Gastrocnemius medialis (tissue), 4 donors: Measurements from ENCODE around the gene GPC6. TPM values are rescaled to one million over a fixed set of nuclear protein-coding genes. Genes with fewer than 3 reads are reported as not detected.

Source experiments
- ATAC-seq, 2 donors: fragments of 150-250 bp; one replicate each; pipeline ENCODE4 v1.9.1; 2016
- DNase-seq, 2 donors: peaks; one replicate each; pipeline ENCODE4 v3.0.0-alpha.2; 2019
- H3K27ac ChIP-seq, 4 donors: fragments of 200-600 bp; sonication (generic); 1 replicate in 1 of 4; 2 replicates in 3 of 4; pipeline ENCODE4 v1.5.1; 2016 to 2018; ENCODE audit warnings: mild to moderate bottlenecking in 2 of 4, moderate library complexity in 1 of 4
- H3K27me3 ChIP-seq, 3 donors: fragments of 200-600 bp; sonication (generic) in 2 of 3; 1 replicate in 1 of 3; 2 replicates in 2 of 3; pipeline versions ENCODE4 v1.5.1 to v1.6.0; 2016 to 2019; ENCODE audit warnings: mild to moderate bottlenecking in 1 of 3, moderate library complexity in 1 of 3
- H3K36me3 ChIP-seq, 2 donors: fragments of 200-600 bp; sonication (generic) in 1 of 2; one replicate each; pipeline ENCODE4 v1.5.1; 2017 to 2018
- H3K4me1 ChIP-seq, 2 donors: fragments of 200-600 bp; sonication (generic) in 1 of 2; one replicate each; pipeline ENCODE4 v1.5.1; 2016 to 2017; ENCODE audit warnings: mild to moderate bottlenecking in 2 of 2
- H3K4me3 ChIP-seq, 4 donors: fragments of 200-600 bp; sonication (generic) in 3 of 4; 1 replicate in 1 of 4; 2 replicates in 3 of 4; pipeline ENCODE4 v1.5.1; 2016 to 2019; ENCODE audit warnings: mild to moderate bottlenecking in 2 of 4
- H3K9me3 ChIP-seq, 3 donors: fragments of 200-600 bp; sonication (generic) in 2 of 3; 1 replicate in 1 of 3; 2 replicates in 2 of 3; pipeline ENCODE4 v1.5.1; 2016 to 2019
- CTCF ChIP-seq, 5 experiments: fragments of 450-650 bp in 3 of 5; fragments of 200-600 bp in 2 of 5; sonication (generic) in 2 of 5; IDR thresholded peaks in 4 of 5; conservative IDR thresholded peaks in 1 of 5; 1 replicate in 4 of 5; 2 replicates in 1 of 5; pipeline ENCODE4 v1.5.1; 2016 to 2019; ENCODE audit warnings: antibody characterized with exemption in 5 of 5, mild to moderate bottlenecking in 3 of 5, moderate library complexity in 3 of 5
- POLR2A ChIP-seq, 2 donors: fragments of 450-650 bp; IDR thresholded peaks; one replicate each; pipeline ENCODE4 v1.6.1; 2017; ENCODE audit warnings: antibody characterized with exemption in 2 of 2, mild to moderate bottlenecking in 2 of 2, moderate library complexity in 2 of 2
- in situ Hi-C, 4 donors: fragments of 200-750 bp; cut with MboI; loops; one replicate each; pipeline versions ENCODE4 v1.15.0 to v1.8.0; 2017; ENCODE audit warnings: low sequenced_read_pairs in 4 of 4
- intact Hi-C: fragments of 100-400 bp; cut with DNase I; formaldehyde crosslinking; loops from one replicate; pipeline ENCODE4 v1.15.1; 2023; ENCODE audit warnings: low total_unique reads
- total RNA-seq, 4 donors: library from RNA; depleted of rRNA; stranded (reverse); fragments of >200 nt; gene quantifications; one replicate each; pipeline versions ENCODE4 v1.1.0 to v1.2.3, GENCODE V29; 2016

Gene GPC6
- total RNA-seq, 4 donors from 2014 or later, result 0.47 to 0.88 (median 0.59) TPM

- in situ Hi-C loops (no loop called here), intact Hi-C loops (no loop called here)
- Histone ChIP-seq H3K27me3 (no peaks in the 10 kb centered on the region), H3K27ac (no peak overlapping the region), H3K4me1 (no peaks in the 10 kb centered on the region), H3K9me3 (no peaks in the 10 kb centered on the region), H3K36me3 (no peaks in the 10 kb centered on the region), H3K4me3 (no peak overlapping the region)
- DNase-seq, result no peak
- ATAC-seq, result no peak
- TF ChIP-seq POLR2A (IDR thresholded peaks at IDR 0.05) (no peak), CTCF (IDR thresholded peaks at IDR 0.05 in 4 of 5, conservative IDR thresholded peaks at IDR 0.05 in 1 of 5) (no peak)
Measured at GRCh38 chr13:94113245-94113644, 886.6 kb downstream of the GPC6 start.

- Histone ChIP-seq H3K27ac (no peak overlapping the region), H3K27me3 (no peaks in the 10 kb centered on the region), H3K36me3 (no peaks in the 10 kb centered on the region), H3K4me1 (no peaks in the 10 kb centered on the region), H3K9me3 (no peaks in the 10 kb centered on the region), H3K4me3 (no peak overlapping the region)
- intact Hi-C loops, result no loop called here
- no peak for ATAC-seq
- in situ Hi-C loops, result no loop called here
- no peak for TF ChIP-seq CTCF (IDR thresholded peaks at IDR 0.05 in 4 of 5, conservative IDR thresholded peaks at IDR 0.05 in 1 of 5)
- no peak for TF ChIP-seq POLR2A (IDR thresholded peaks at IDR 0.05)
- DNase-seq, result no peak
Measured at GRCh38 chr13:94114166-94114565, 887.6 kb downstream of the GPC6 start.

GRCh38 chr13:94115054-94115453 is 888.4 kb downstream of the GPC6 start:
- TF ChIP-seq CTCF (IDR thresholded peaks at IDR 0.05 in 4 of 5, conservative IDR thresholded peaks at IDR 0.05 in 1 of 5) (no peak), POLR2A (IDR thresholded peaks at IDR 0.05) (no peak)
- DNase-seq (no peak), ATAC-seq (no peak)
- Histone ChIP-seq H3K27ac (no peak overlapping the region), H3K4me1 (no peaks in the 10 kb centered on the region), H3K4me3 (no peak overlapping the region), H3K36me3 (no peaks in the 10 kb centered on the region), H3K9me3 (no peaks in the 10 kb centered on the region), H3K27me3 (no peaks in the 10 kb centered on the region)
- intact Hi-C loops, result no loop called here
- in situ Hi-C loops, result no loop called here

- ATAC-seq (no peak), DNase-seq (no peak)
- no peaks in the 10 kb centered on the region for H3K36me3 ChIP-seq
- no peak for TF ChIP-seq POLR2A (IDR thresholded peaks at IDR 0.05)
- no peak for TF ChIP-seq CTCF (IDR thresholded peaks at IDR 0.05 in 4 of 5, conservative IDR thresholded peaks at IDR 0.05 in 1 of 5)
- peaks cover 0 to 12% of the 10 kb centered on the region in 2 donors for H3K4me1 ChIP-seq
- no peaks in the 10 kb centered on the region for H3K27me3 ChIP-seq
- intact Hi-C loops, result no loop called here
- in situ Hi-C loops, result no loop called here
- no peak overlapping the region for H3K4me3 ChIP-seq
- no peaks in the 10 kb centered on the region for H3K9me3 ChIP-seq
- no peak overlapping the region for H3K27ac ChIP-seq
Measured at GRCh38 chr13:94119360-94119936, 892.8 kb downstream of the GPC6 start.

- Histone ChIP-seq H3K27ac (no peak overlapping the region), H3K9me3 (no peaks in the 10 kb centered on the region), H3K36me3 (no peaks in the 10 kb centered on the region), H3K27me3 (no peaks in the 10 kb centered on the region), H3K4me1 (peaks cover 0 to 12% of the 10 kb centered on the region in 2 donors), H3K4me3 (no peak overlapping the region)
- intact Hi-C loops (no loop called here), in situ Hi-C loops (no loop called here)
- TF ChIP-seq CTCF (IDR thresholded peaks at IDR 0.05 in 4 of 5, conservative IDR thresholded peaks at IDR 0.05 in 1 of 5) (no peak), POLR2A (IDR thresholded peaks at IDR 0.05) (no peak)
- ATAC-seq (no peak), DNase-seq (no peak)
Measured at GRCh38 chr13:94120878-94121277, 894.3 kb downstream of the GPC6 start.
